CD14-positive monocyte (primary cell): ENCODE measurements around the gene PACSIN3. TPM values are rescaled to one million over a fixed set of nuclear protein-coding genes. Genes with fewer than 3 reads are reported as not detected.

Experiments used
- DNase-seq, 3 donors: peaks; one replicate each; pipeline ENCODE4 v3.0.0-alpha.2; 2011 to 2022
- H2AFZ ChIP-seq: 2 replicates; pipeline ENCODE4 v1.6.0; 2012; ENCODE audit warnings: mild to moderate bottlenecking, low read depth, low read length, inconsistent platforms; ENCODE audit not compliant: insufficient read depth, poor library complexity, severe bottlenecking
- H3K27ac ChIP-seq, 2 donors: 1 replicate in 1 of 2; 2 replicates in 1 of 2; pipeline ENCODE4 v1.5.1; 2012 to 2013; ENCODE audit warnings: low read length in 2 of 2, control low read depth in 1 of 2, inconsistent platforms in 1 of 2, low read depth in 1 of 2, mild to moderate bottlenecking in 1 of 2
- H3K27me3 ChIP-seq, 2 donors: one replicate each; pipeline versions ENCODE4 v1.6.0 to v1.6.1; 2011 to 2013; ENCODE audit warnings: low read length in 2 of 2; ENCODE audit not compliant: control insufficient read depth in 2 of 2, insufficient read depth in 2 of 2
- H3K36me3 ChIP-seq, 2 donors: replicated peaks in 1 of 2; 1 replicate in 1 of 2; 2 replicates in 1 of 2; pipeline versions ENCODE4 v1.5.1 to v1.6.1; 2012 to 2013; ENCODE audit warnings: low read length in 2 of 2, control low read depth in 1 of 2, inconsistent platforms in 1 of 2, mild to moderate bottlenecking in 1 of 2; ENCODE audit not compliant: insufficient read depth in 2 of 2, control insufficient read depth in 1 of 2
- H3K4me1 ChIP-seq, 2 donors: 1 replicate in 1 of 2; 2 replicates in 1 of 2; pipeline versions ENCODE4 v1.5.1 to v1.6.1; 2012 to 2013; ENCODE audit warnings: low read length in 2 of 2, control low read depth in 1 of 2, inconsistent platforms in 1 of 2, mild to moderate bottlenecking in 1 of 2, moderate library complexity in 1 of 2; ENCODE audit not compliant: insufficient read depth in 2 of 2, control insufficient read depth in 1 of 2
- H3K4me2 ChIP-seq: replicated peaks from 2 replicates; pipeline ENCODE3; 2012; ENCODE audit warnings: low read length, moderate library complexity, mild to moderate bottlenecking; ENCODE audit not compliant: poor library complexity, severe bottlenecking; ENCODE audit errors: extremely low read depth
- H3K4me3 ChIP-seq, 3 experiments: fragments of 200-600 bp in 1 of 3; sonication (generic) in 1 of 3; replicated peaks in 1 of 3; 1 replicate in 2 of 3; 2 replicates in 1 of 3; pipeline ENCODE4 v1.5.1; 2011 to 2013; ENCODE audit warnings: low read length in 3 of 3, mild to moderate bottlenecking in 3 of 3, control low read depth in 2 of 3, low read depth in 2 of 3, inconsistent platforms in 1 of 3, moderate library complexity in 1 of 3
- H3K79me2 ChIP-seq: 2 replicates; pipeline ENCODE4 v1.6.0; 2012; ENCODE audit warnings: mild to moderate bottlenecking, control low read depth, inconsistent platforms, low read length, moderate library complexity; ENCODE audit not compliant: insufficient read depth
- H3K9ac ChIP-seq: 2 replicates; pipeline ENCODE4 v1.6.0; 2017; ENCODE audit warnings: low read length, mild to moderate bottlenecking; ENCODE audit not compliant: insufficient read depth, poor library complexity, severe bottlenecking
- H3K9me3 ChIP-seq, 2 donors: replicated peaks in 1 of 2; 1 replicate in 1 of 2; 2 replicates in 1 of 2; pipeline versions ENCODE4 v1.5.1 to v1.6.1; 2012 to 2013; ENCODE audit warnings: low read length in 2 of 2, control low read depth in 1 of 2; ENCODE audit not compliant: control insufficient read depth in 1 of 2, insufficient read depth in 1 of 2
- H4K20me1 ChIP-seq: 2 replicates; pipeline ENCODE4 v1.6.0; 2012; ENCODE audit warnings: mild to moderate bottlenecking, low read length, control low read depth, moderate library complexity; ENCODE audit not compliant: insufficient read depth
- H3K27ac Mint-ChIP-seq, 7 donors: one replicate each; pipeline ENCODE4 v1.8.0; 2020; ENCODE audit warnings: mild to moderate bottlenecking in 7 of 7, mixed read lengths in 7 of 7, moderate library complexity in 6 of 7, inconsistent platforms in 2 of 7
- H3K27me3 Mint-ChIP-seq, 3 donors: one replicate each; pipeline ENCODE4 v1.8.0; 2021 to 2022; ENCODE audit warnings: low read depth in 3 of 3, mild to moderate bottlenecking in 3 of 3, mixed read lengths in 3 of 3, moderate library complexity in 3 of 3, inconsistent platforms in 1 of 3
- H3K36me3 Mint-ChIP-seq, 2 donors: one replicate each; pipeline ENCODE4 v1.8.0; 2020; ENCODE audit warnings: mixed read lengths in 2 of 2, inconsistent platforms in 1 of 2, mild to moderate bottlenecking in 1 of 2
- H3K4me1 Mint-ChIP-seq: one replicate; pipeline ENCODE4 v1.8.0; 2020; ENCODE audit warnings: mild to moderate bottlenecking, mixed read lengths
- H3K4me3 Mint-ChIP-seq, 2 donors: one replicate each; pipeline ENCODE4 v1.8.0; 2020; ENCODE audit warnings: mild to moderate bottlenecking in 2 of 2, mixed read lengths in 2 of 2, moderate library complexity in 1 of 2
- H3K9me3 Mint-ChIP-seq, 7 donors: one replicate each; pipeline ENCODE4 v1.8.0; 2020 to 2022; ENCODE audit warnings: mixed read lengths in 7 of 7, mild to moderate bottlenecking in 6 of 7, moderate library complexity in 6 of 7, inconsistent platforms in 2 of 7
- CTCF ChIP-seq: fragments of 200-600 bp; IDR thresholded peaks from one replicate; pipeline ENCODE4 v1.8.0; 2022; ENCODE audit warnings: antibody characterized with exemption, mild to moderate bottlenecking
- WGBS: methylation state at CpG from one replicate; pipeline ENCODE4 v1.1.5; 2013; ENCODE audit warnings: missing lambda C conversion rate; ENCODE audit not compliant: insufficient coverage; 5-methylcytosine and 5-hydroxymethylcytosine counted together
- intact Hi-C, 2 donors: fragments of 100-400 bp; cut with micrococcal nuclease; formaldehyde crosslinking; loops; one replicate each; pipeline versions ENCODE4 v1.15.0 to v1.15.1; 2023
- polyA plus RNA-seq, 3 donors: library from polyadenylated mRNA; depleted of rRNA in 1 of 3; unstranded in 2 of 3; stranded (reverse) in 1 of 3; fragments of 300-500 nt in 2 of 3; fragments of >200 nt in 1 of 3; fragmentation: Illumina TruSeq in 2 of 3; gene quantifications; 1 replicate in 2 of 3; 2 replicates in 1 of 3; pipeline ENCODE4 v1.2.3, GENCODE V29; 2012 to 2021

The PACSIN3 gene
- polyA plus RNA-seq, 3 donors, result not detected

- peaks cover 0 to 6% of the 10 kb centered on the region in 2 donors for H3K9me3 ChIP-seq
- no peak overlapping the region for H3K9ac ChIP-seq
- H3K4me3 Mint-ChIP-seq, result peak overlapping the region; percentile 16 to 92
- intact Hi-C loops, result no loop called here
- H3K79me2 ChIP-seq, result no peaks in the 10 kb centered on the region
- peak overlapping the region; percentile 83 for H2AFZ ChIP-seq
- DNase-seq, result no peak
- H4K20me1 ChIP-seq, result no peaks in the 10 kb centered on the region
- peak overlapping the region in 1 of 3 experiments; percentile 73 for H3K4me3 ChIP-seq
- H3K4me2 ChIP-seq, result peak overlapping the region; percentile 80
- no peak overlapping the region for H3K27ac ChIP-seq
- no peak overlapping the region for H3K27ac Mint-ChIP-seq
- H3K4me1 Mint-ChIP-seq, result peaks cover 14% of the 10 kb centered on the region
- no peaks in the 10 kb centered on the region for H3K36me3 Mint-ChIP-seq
- H3K27me3 Mint-ChIP-seq, result peaks cover 51 to 68% (median 54%) of the 10 kb centered on the region in 3 donors
- peaks cover 29 to 59% of the 10 kb centered on the region in 2 donors for H3K27me3 ChIP-seq
- peaks cover 0 to 14% (median 0%) of the 10 kb centered on the region in 7 donors for H3K9me3 Mint-ChIP-seq
- 22% methylated on average over 1 of the region's 5 CpGs for WGBS
- H3K4me1 ChIP-seq, result peaks cover 20 to 23% of the 10 kb centered on the region in 2 donors
- H3K36me3 ChIP-seq, result no peaks in the 10 kb centered on the region
- no peak for TF ChIP-seq CTCF
Observed at GRCh38 chr11:47187723-47188122, 1.5 kb upstream of the PACSIN3 start.

DNA sequence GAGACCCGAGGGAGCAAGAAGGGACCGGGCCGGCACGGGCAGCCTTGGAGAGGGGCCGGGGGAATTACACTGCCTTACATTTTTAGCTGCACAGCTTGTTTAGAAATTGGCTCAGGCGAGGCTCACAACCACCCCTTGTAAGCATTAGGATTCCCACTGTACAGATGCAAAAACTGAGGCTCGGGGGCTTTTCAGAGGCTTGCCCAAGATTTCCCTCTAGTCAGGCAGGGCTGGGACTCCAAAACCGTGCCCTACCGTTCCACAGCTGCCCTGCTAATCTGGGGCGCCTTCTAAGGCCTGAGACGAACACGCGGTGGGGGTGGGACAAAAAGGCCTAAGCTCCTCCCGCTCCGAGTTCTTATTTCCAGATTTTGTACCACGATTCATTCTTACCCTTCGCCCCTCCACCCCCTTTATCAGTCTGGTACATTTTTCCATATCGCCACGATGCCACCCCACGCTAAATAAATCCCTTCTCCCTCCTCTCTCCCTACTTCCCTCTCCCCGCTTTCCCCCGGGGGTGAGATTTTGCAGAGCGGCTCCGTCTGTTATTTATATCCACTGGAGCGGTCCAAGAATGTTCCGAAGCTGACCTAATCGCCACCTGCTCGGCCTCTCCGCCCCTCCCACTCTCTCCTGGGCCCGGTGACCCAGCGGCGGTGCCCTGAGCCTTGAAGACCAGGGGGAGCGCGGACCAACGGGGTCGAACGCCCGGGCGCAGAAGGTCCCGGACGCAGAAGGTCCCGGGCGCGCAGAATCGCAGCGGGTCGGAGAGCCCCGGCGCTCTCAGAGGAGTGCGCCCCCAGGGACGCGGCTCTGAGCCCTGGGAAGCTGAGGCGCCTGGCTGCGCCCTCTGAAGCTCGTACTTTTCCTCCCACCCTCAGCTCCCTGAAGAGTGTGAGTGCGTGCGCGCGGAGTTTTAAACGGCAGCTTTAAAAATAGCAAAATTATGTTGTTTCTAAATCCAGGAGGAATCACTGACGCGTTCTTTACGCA lies 764 bp upstream of the PACSIN3 start:
- Histone ChIP-seq H3K79me2 (no peaks in the 10 kb centered on the region), H3K4me2 (peak overlapping the region; percentile 80), H2AFZ (peak overlapping the region; percentile 83), H3K4me1 (peaks cover 20 to 23% of the 10 kb centered on the region in 2 donors), H3K36me3 (no peaks in the 10 kb centered on the region), H3K27me3 (peaks cover 29 to 59% of the 10 kb centered on the region in 2 donors), H3K27ac (no peak overlapping the region), H4K20me1 (no peaks in the 10 kb centered on the region), H3K9me3 (peaks cover 0 to 6% of the 10 kb centered on the region in 2 donors), H3K9ac (no peak overlapping the region), H3K4me3 (peak overlapping the region; percentile 3 to 73 (median 28))
- intact Hi-C loops, result no loop called here
- peak overlapping the region; percentile 75 to 92 for H3K4me3 Mint-ChIP-seq
- H3K36me3 Mint-ChIP-seq, result no peaks in the 10 kb centered on the region
- TF ChIP-seq CTCF, result no peak
- peaks cover 0 to 14% (median 0%) of the 10 kb centered on the region in 7 donors for H3K9me3 Mint-ChIP-seq
- DNase-seq, result no peak
- no peak overlapping the region for H3K27ac Mint-ChIP-seq
- H3K27me3 Mint-ChIP-seq, result peaks cover 51 to 68% (median 54%) of the 10 kb centered on the region in 3 donors
- 1% methylated on average over 49 of the region's 63 CpGs for WGBS
- peaks cover 14% of the 10 kb centered on the region for H3K4me1 Mint-ChIP-seq
